Adrenal gland (tissue), 12 donors: Measurements from ENCODE around the gene NDUFAF5. TPM values are rescaled to one million over a fixed set of nuclear protein-coding genes. Genes with fewer than 3 reads are reported as not detected.

Experiments used
- DNase-seq, 7 donors: peaks; one replicate each; pipeline ENCODE4 v3.0.0-alpha.2; 2019 to 2020
- H3K27ac ChIP-seq, 5 donors: fragments of 200-600 bp; sonication (generic) in 4 of 5; 1 replicate in 3 of 5; 2 replicates in 2 of 5; pipeline versions ENCODE4 v1.5.1 to v1.8.0; 2016 to 2020; ENCODE audit warnings: mild to moderate bottlenecking in 1 of 5
- H3K27me3 ChIP-seq: fragments of 200-600 bp; 2 replicates; pipeline ENCODE4 v1.8.0; 2021
- H3K36me3 ChIP-seq, 2 donors: fragments of 200-600 bp; replicated peaks in 1 of 2; 1 replicate in 1 of 2; 2 replicates in 1 of 2; pipeline versions ENCODE4 v1.5.1 to v1.8.0; 2018 to 2022
- H3K4me1 ChIP-seq, 2 donors: fragments of 200-600 bp; replicated peaks in 1 of 2; 1 replicate in 1 of 2; 2 replicates in 1 of 2; pipeline versions ENCODE4 v1.5.1 to v1.8.0; 2018 to 2021
- H3K4me3 ChIP-seq, 4 donors: fragments of 200-600 bp; sonication (generic) in 3 of 4; one replicate each; pipeline ENCODE4 v1.5.1; 2016 to 2018
- H3K9me3 ChIP-seq, 3 donors: fragments of 200-600 bp; sonication (generic) in 1 of 3; replicated peaks in 1 of 3; 1 replicate in 2 of 3; 2 replicates in 1 of 3; pipeline versions ENCODE4 v1.5.1 to v1.8.0; 2016 to 2021
- CTCF ChIP-seq, 6 experiments: fragments of 450-650 bp in 4 of 6; fragments of 200-600 bp in 2 of 6; sonication (generic) in 1 of 6; IDR thresholded peaks; 1 replicate in 5 of 6; 2 replicates in 1 of 6; pipeline versions ENCODE4 v1.5.1 to v1.8.0; 2016 to 2021; ENCODE audit warnings: antibody characterized with exemption in 6 of 6, mild to moderate bottlenecking in 2 of 6, moderate library complexity in 1 of 6
- POLR2A ChIP-seq, 2 donors: fragments of 450-650 bp; IDR thresholded peaks; one replicate each; pipeline ENCODE4 v1.6.1; 2017; ENCODE audit warnings: antibody characterized with exemption in 2 of 2, mild to moderate bottlenecking in 2 of 2, moderate library complexity in 1 of 2
- WGBS, 4 donors: extraction: QIAGEN DNeasy Blood & Tissue Kit in 2 of 4; methylation state at CpG; one replicate each; pipeline versions ENCODE4 v1.1.5 to v1.1.7; 2013 to 2017; 5-methylcytosine and 5-hydroxymethylcytosine counted together
- intact Hi-C, 2 donors: fragments of 100-400 bp; cut with DNase I; formaldehyde crosslinking; loops; one replicate each; pipeline versions ENCODE4 v1.14.1 to v1.15.0; 2022 to 2023
- polyA plus RNA-seq, 3 donors: library from polyadenylated mRNA; stranded (reverse); fragments of 200-250 nt in 2 of 3; fragments of 350-450 nt in 1 of 3; fragmentation: Illumina TruSeq in 1 of 3; extraction: RNeasy Lipid Tissue Mini Kit (QIAGEN cat#74804) in 1 of 3; gene quantifications; one replicate each; pipeline ENCODE4 v1.2.3, GENCODE V29; 2013 to 2014
- total RNA-seq, 9 donors: library from RNA; depleted of rRNA in 4 of 9; stranded (reverse); fragments of >200 nt in 4 of 9; fragments of 120-200 nt in 1 of 9; fragmentation: NEBNext Ultra II Directional in 1 of 9; extraction: Animal tissue kit (Norgen Biotek cat#: 25700) in 1 of 9; gene quantifications; one replicate each; pipeline versions ENCODE4 v1.1.0 to v1.2.4, GENCODE V29; 2013 to 2023
- donor health status: healthy with polysubstance abuse.
- donor health status: Bipolar disorder and iron deficiency.
- donor health status: DM: yes; HTN: yes; CAD: no.
- donor health status: DM: no; HTN: no; CAD: no.
- donor health status: DM: no; HTN: no; CAD: no.
- donor health status: DM: yes; HTN: yes; CAD: no.

The NDUFAF5 gene
- total and polyA plus RNA-seq, 12 donors = 6.3 to 54.1 (median 22.9) TPM

- 93 to 97% (median 93%) methylated on average over 5 of the region's 5 CpGs for WGBS, 4 donors
- intact Hi-C loops = no loop called here
- no peak for DNase-seq
- TF ChIP-seq POLR2A (IDR thresholded peaks at IDR 0.05) = no peak
- TF ChIP-seq CTCF (IDR thresholded peaks at IDR 0.05) = no peak
- H3K36me3 ChIP-seq = no peaks in the 10 kb centered on the region
- H3K27ac ChIP-seq = no peak overlapping the region
- H3K27me3 ChIP-seq = no peaks in the 10 kb centered on the region
- H3K4me3 ChIP-seq = no peak overlapping the region
- H3K4me1 ChIP-seq = no peaks in the 10 kb centered on the region
- H3K9me3 ChIP-seq = no peaks in the 10 kb centered on the region
These were observed 73.6 kb downstream of the NDUFAF5 start for GRCh38 chr20:13858439-13858838.

DNA sequence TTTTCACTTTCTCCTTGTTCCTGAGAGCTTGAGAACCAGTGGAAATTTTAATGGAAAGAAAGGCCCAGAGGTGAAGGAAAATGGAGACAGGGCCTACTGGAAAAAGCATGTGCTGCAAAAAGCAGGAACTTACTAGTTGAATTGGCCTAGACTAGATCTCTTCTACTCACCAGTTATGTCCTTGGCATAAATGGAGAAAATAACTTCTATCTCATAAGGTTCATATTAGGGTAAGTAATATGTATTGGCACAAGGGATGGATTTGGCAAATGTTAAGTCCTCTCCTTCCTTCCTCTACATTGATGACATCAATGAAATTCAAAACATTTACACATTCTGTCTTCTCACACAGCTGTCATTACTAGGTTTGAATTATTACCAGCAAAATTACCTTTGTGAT, 74.0 kb downstream of the NDUFAF5 start:
- DNase-seq = no peak
- intact Hi-C loops = no loop called here
- H3K4me1 ChIP-seq = no peaks in the 10 kb centered on the region
- H3K9me3 ChIP-seq = no peaks in the 10 kb centered on the region
- H3K36me3 ChIP-seq = no peaks in the 10 kb centered on the region
- TF ChIP-seq POLR2A (IDR thresholded peaks at IDR 0.05) (no peak), CTCF (IDR thresholded peaks at IDR 0.05) (no peak)
- H3K27ac ChIP-seq = no peak overlapping the region
- H3K27me3 ChIP-seq = no peaks in the 10 kb centered on the region
- H3K4me3 ChIP-seq = no peak overlapping the region

- Histone ChIP-seq H3K27ac (no peak overlapping the region), H3K4me3 (no peak overlapping the region), H3K9me3 (no peaks in the 10 kb centered on the region), H3K36me3 (no peaks in the 10 kb centered on the region), H3K27me3 (no peaks in the 10 kb centered on the region), H3K4me1 (peaks cover 5 to 14% of the 10 kb centered on the region in 2 donors)
- intact Hi-C loops = no loop called here
- TF ChIP-seq CTCF (IDR thresholded peaks at IDR 0.05) = no peak
- no peak for TF ChIP-seq POLR2A (IDR thresholded peaks at IDR 0.05)
- DNase-seq = no peak
- WGBS, 4 donors = 74 to 83% (median 77%) methylated on average over 2 of the region's 2 CpGs
These were observed 77.4 kb downstream of the NDUFAF5 start for GRCh38 chr20:13862245-13862644.

- Histone ChIP-seq H3K27ac (no peak overlapping the region), H3K4me1 (peaks cover 5 to 14% of the 10 kb centered on the region in 2 donors), H3K27me3 (no peaks in the 10 kb centered on the region), H3K9me3 (no peaks in the 10 kb centered on the region), H3K36me3 (no peaks in the 10 kb centered on the region), H3K4me3 (no peak overlapping the region)
- intact Hi-C loops = no loop called here
- DNase-seq = no peak
- 33 to 91% (median 79%) methylated on average over 1 of the region's 1 CpG; no CpG with 5 or more reads in 1 of the 4 donors for WGBS, 4 donors
- no peak for TF ChIP-seq CTCF (IDR thresholded peaks at IDR 0.05)
- TF ChIP-seq POLR2A (IDR thresholded peaks at IDR 0.05) = no peak
These were observed 78.4 kb downstream of the NDUFAF5 start for GRCh38 chr20:13863244-13863643.
